Measurements from ENCODE around the gene WDR72. TPM values are rescaled to one million over a fixed set of nuclear protein-coding genes. Genes with fewer than 3 reads are reported as not detected.

The WDR72 gene
- total and polyA plus RNA-seq, 11 donors = 0.01 to 0.11 (median 0.08) TPM; not detected in 8

GRCh38 chr15:53758412-53758811 lies 1.1 kb downstream of the WDR72 start:
- DNase-seq (no peak), ATAC-seq (no peak)
- Histone ChIP-seq H3K27ac (no peak overlapping the region), H3K4me3 (no peak overlapping the region), H3K9me3 (no peaks in the 10 kb centered on the region), H3K36me3 (no peaks in the 10 kb centered on the region), H3K4me1 (peaks cover 0 to 6% (median 0%) of the 10 kb centered on the region in 12 donors), H3K27me3 (peaks cover 3 to 37% (median 13%) of the 10 kb centered on the region in 9 donors)
- intact Hi-C loops (cut with DNase I) = no loop called here
- 32 to 48% (median 42%) methylated on average over 7 of the region's 7 CpGs for WGBS, 4 donors
- TF ChIP-seq, protein P1, sequence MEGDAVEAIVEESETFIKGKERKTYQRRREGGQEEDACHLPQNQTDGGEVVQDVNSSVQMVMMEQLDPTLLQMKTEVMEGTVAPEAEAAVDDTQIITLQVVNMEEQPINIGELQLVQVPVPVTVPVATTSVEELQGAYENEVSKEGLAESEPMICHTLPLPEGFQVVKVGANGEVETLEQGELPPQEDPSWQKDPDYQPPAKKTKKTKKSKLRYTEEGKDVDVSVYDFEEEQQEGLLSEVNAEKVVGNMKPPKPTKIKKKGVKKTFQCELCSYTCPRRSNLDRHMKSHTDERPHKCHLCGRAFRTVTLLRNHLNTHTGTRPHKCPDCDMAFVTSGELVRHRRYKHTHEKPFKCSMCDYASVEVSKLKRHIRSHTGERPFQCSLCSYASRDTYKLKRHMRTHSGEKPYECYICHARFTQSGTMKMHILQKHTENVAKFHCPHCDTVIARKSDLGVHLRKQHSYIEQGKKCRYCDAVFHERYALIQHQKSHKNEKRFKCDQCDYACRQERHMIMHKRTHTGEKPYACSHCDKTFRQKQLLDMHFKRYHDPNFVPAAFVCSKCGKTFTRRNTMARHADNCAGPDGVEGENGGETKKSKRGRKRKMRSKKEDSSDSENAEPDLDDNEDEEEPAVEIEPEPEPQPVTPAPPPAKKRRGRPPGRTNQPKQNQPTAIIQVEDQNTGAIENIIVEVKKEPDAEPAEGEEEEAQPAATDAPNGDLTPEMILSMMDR (IDR thresholded peaks at IDR 0.05) = no peak
- no peak for TF ChIP-seq POLR2A (IDR thresholded peaks at IDR 0.05)

DNA sequence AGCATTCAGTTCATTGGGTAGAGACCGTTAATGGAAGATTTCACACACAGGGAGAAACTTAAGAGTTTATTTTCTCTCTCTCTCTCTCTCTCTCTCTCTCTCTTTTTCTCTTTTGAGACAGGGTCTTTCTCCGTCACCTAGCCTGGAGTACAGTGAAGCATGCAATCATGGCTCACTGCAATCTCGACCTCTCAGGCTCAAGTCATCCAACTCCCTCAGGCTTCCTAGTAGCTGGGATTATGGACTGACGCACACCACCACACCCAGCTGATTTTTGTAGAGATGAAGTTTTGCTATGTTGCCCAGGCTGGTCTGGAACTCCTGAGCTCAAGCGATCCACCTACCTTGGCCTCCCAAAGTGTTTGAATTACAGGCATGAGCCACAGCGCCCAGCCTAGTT lies 1.6 kb downstream of the WDR72 start:
- Histone ChIP-seq H3K36me3 (no peaks in the 10 kb centered on the region), H3K27me3 (peaks cover 3 to 37% (median 13%) of the 10 kb centered on the region in 9 donors), H3K4me3 (no peak overlapping the region), H3K27ac (no peak overlapping the region), H3K4me1 (peaks cover 0 to 6% (median 0%) of the 10 kb centered on the region in 12 donors), H3K9me3 (no peaks in the 10 kb centered on the region)
- WGBS, 4 donors = 80 to 88% (median 83%) methylated on average over 6 of the region's 6 CpGs
- intact Hi-C loops (cut with DNase I) = no loop called here
- no peak for TF ChIP-seq POLR2A (IDR thresholded peaks at IDR 0.05)
- TF ChIP-seq, protein P1 (IDR thresholded peaks at IDR 0.05) = no peak
- ATAC-seq = no peak
- DNase-seq = no peak

- ATAC-seq (no peak), DNase-seq (no peak)
- 69 to 76% (median 73%) methylated on average over 1 of the region's 1 CpG for WGBS, 4 donors
- no peaks in the 10 kb centered on the region for H3K9me3 ChIP-seq
- H3K36me3 ChIP-seq = no peaks in the 10 kb centered on the region
- TF ChIP-seq, protein P1 (IDR thresholded peaks at IDR 0.05) = no peak
- no peak for TF ChIP-seq POLR2A (IDR thresholded peaks at IDR 0.05)
- H3K4me1 ChIP-seq = no peaks in the 10 kb centered on the region
- H3K27me3 ChIP-seq = peaks cover 0 to 10% (median 2%) of the 10 kb centered on the region in 9 donors
- H3K27ac ChIP-seq = no peak overlapping the region
- intact Hi-C loops (cut with DNase I) = no loop called here
- no peak overlapping the region for H3K4me3 ChIP-seq
Measured at GRCh38 chr15:53753813-53754212, 5.7 kb downstream of the WDR72 start.

DNA sequence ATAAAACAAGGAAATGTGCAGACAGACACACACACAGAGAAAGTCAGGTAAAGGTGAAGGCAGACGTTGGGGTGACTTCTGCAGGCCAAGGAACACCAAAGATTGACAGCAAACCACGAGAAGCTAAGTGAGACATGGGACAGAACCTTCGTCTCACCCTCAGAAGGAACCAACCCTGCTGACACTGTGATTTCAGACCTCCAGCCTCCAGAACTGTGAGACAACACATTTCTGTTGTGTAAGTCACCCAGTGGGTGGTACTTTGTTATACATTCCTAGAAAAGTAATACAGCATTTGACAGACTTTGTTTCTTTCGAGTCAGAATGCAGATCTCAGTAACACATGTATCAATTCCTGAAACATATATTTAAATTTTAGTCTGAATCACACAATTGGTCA lies 7.1 kb downstream of the WDR72 start:
- TF ChIP-seq, protein P1 (IDR thresholded peaks at IDR 0.05) = no peak
- no peak for TF ChIP-seq POLR2A (IDR thresholded peaks at IDR 0.05)
- Histone ChIP-seq H3K4me1 (no peaks in the 10 kb centered on the region), H3K36me3 (no peaks in the 10 kb centered on the region), H3K4me3 (no peak overlapping the region), H3K9me3 (no peaks in the 10 kb centered on the region), H3K27ac (no peak overlapping the region), H3K27me3 (peaks cover 0 to 3% (median 0%) of the 10 kb centered on the region in 9 donors)
- no peak for DNase-seq
- 68 to 77% (median 75%) methylated on average over 4 of the region's 4 CpGs for WGBS, 4 donors
- no peak for ATAC-seq
- intact Hi-C loops (cut with DNase I) = no loop called here

Data from heart left ventricle (tissue), 16 donors.